ENCODE measurements around the gene CMIP.

Gene CMIP

DNA sequence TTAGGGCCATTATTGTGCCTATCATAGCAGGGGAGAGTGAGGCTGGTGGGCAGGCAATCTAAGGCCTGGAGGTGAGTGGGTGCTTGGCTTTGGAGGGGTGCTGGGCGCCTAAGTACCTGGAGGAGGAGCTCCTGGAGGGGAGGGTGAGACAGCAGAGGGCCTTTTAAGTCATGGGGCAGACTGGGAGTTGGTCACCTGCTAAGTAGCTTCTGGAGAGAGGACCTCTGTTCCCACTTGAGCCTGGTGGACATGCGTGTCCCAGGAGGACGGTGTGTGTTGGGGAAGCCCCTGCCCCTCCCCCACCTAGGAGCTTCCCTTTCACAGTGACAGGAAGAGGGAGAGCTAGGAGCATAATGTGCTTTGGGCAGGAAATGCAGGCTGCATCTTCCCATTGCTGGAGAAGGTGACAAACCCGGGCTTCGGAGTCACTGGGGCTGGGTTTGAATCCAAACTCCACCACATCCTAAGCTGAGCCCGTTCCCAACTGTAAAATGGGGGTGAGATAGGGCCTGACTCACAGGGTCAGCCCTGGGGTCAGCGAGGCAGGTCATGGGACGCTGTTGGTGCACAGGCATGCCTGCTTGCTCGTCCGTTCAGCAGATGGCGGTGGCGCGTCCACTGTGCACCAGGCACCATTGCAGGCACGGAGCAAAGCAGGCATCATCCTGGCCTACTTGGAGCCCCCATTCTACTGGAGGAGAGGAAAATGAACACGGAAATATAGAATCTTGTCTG is 37.9 kb downstream of the CMIP start:
- no peak for DNase-seq

DNA sequence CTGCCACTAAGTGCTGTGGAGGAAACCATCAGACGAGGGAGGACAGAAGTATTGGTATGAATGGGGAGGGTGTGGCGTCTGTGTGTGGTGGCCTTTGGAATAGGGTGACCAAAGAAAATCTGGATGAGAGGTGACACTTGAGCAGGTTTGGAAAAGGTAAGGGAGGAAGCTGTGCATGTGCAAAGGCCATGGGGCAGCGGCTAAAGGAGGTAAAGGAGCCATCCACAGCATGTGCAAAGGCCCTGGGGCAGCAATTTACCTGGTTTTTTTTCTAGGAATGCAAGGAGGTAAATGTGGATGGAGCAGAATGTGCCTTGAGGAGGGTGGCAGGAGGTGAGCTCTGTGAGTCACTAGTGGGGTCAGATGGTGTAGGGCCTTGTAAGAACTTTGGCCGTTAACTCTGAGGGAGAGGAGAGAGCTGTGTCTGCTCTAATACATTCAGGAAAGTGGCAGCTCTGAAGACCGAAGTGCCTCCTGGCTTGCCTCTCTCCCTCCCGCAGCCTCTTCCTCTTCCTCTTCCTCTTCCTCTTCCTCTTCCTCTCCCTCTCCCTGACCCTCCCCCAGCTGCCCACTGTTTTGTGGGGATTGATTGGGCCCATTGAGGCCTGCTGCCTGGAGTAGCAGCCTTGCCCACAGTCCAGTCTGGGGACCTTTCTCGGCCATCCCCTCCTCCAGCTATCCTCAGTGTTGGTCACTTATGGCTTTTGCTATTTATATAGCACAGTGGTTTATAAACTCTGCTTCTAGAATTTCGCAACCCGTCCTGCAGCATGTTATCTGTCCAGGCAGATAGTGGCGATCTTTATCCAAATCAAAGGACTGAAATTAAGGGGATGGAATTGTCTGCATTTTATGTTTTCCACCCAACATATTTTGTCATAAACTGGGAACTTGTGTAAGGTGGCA is 38.7 kb downstream of the CMIP start:
- DNase-seq: no peak

GRCh38 chr16:81483970-81484595 is 39.5 kb downstream of the CMIP start:
- DNase-seq: no peak

GRCh38 chr16:81484908-81485624 is 40.5 kb downstream of the CMIP start:
- no peak for DNase-seq

DNA sequence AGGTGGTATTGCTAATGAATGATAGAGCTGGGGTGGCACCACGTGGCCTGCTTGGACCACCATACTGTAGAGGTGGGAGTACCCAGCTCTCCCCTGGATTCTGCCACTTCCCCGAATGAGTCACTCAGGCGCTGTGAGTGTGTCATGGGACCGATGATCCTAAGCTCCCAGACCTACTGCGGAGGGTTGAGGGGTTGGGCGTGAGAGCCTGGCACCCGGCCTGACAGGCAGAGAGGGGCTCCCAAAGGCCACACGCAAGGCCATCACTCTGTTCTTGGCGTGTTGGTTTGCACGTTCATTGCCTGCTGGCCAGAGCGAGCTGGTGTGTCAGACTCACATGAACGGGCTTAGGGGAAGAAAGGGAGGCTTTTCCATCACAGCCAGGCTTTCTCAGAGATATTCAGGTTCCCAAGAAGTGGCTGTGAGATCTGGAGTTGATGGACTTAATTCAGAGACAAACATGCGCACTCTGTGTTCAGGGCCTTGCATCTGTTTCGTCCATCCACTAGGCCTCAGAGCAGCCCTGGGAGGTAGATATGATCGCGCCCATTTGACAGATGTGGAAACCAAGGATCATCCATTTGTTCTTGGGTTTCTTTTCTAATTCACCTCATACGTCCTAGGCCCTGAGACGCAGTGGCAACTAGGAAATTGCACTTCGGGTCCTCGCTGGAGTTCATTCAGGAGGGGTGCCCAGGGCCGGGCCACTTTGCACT is 41.4 kb downstream of the CMIP start:
- DNase-seq: no peak

DNA sequence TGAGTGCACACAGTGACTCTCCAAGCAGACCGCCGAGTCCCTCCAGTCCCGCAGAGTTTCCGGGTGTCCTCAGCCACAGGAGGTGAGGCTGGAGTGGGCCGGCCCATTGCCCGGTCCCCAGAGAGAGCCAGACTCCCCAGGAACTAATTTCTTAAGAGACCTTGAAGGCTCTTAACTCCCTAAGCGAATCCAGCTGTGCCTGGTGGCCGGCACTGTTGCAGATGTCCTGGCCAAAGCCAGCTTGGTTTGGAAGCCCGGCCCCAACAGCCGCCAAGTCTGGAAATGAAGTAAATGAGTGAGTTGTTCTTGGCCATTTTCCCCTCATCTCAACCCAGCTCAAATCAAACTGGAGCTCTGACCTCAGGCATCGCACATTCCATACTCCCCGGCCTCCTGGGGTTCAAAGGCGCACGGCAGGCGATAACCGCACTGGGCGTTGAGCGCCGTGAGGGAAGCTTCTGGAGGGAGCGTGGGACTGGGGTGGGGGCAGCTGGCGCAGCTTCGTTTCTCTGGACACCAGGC is 42.0 kb downstream of the CMIP start:
- no peak for DNase-seq

DNA sequence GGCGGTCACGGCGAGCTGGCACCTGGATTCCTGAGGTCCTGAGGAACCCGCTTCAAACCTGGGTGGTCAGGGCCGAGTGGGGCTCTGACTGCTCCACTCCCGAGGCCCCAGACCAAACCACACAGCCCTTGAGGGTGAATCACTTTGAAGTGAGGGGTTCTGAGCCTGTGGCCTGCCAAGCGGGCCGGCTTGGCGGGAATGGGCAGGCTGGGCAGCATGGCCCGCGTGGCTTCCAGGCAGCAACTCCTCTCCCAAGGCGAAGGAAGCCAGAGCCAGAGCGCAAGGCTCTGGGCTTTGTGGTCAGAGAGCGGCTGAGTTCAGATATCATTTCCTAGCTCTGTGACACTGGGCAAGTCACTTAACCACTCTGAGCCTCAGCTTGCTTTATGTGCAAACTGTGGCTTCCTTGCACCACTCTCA is 42.7 kb downstream of the CMIP start:
- no peak for DNase-seq

DNA sequence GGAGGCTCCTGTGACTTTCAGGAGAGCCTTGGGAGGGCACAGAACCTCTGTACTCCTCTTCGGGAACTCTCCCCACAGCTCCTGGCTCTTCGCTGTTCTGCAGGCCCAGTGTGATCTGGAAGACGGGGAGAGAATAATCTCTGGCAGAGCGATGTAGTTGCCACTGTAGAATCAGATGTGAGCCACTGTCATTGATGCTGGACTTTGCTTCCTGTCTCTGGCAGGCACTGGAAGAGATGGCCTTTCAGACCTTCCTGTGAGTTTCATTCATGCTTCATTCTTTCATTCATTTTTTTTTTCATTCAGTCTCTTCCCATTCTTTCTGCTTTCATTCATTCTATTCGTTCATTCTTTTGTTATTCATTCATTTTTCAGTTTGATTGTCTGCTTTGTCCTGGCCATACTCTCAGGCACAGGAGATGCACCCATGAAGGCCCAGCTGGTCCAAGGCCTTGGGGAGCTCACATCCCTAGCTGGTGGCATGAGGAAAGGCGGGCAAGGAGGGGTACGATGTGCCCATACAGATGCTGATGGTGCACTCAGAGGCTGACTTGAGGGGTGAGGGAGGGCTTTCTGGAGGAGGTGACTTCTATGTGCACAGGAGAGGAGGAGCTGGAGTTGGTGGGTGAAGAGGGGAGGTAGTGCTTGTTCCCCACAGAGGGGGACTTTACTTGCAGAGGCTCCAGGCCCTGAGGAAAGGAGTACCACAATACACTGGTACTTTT is 44.2 kb downstream of the CMIP start:
- no peak for DNase-seq

DNA sequence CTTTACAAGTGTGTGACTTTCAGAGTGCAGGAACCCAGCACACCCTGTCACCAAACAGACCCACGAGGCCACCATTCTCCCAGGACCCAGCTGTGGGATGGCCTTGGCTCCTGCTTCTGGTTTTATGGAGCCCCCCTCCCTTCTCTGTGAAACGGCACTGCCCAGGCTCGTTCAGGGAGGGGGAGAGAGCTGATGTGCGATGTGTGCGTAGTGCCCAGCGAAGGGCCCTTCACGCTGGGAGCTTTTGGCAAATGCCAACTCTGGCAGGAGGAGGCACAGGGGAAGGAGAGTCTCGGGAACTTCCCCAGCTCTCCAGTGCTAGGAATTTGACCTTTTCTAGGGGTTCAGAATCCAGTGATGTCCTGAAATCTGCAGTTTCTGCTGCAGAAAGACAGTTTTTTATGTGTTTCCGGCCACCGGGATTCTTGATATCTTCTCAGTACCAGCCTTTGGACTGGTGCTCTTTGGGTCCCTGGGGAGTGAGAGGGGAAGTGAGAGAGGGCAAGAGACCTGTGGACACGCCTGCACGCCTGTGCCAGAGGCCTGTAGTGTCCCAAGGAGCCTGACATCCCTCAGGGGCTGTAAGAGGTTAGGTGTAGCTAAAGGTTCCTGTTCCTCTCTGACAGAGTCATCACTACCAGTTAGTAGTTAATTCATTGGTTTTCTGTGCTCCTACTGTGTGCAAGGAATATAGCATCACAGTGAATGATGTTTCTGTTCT is 45.1 kb downstream of the CMIP start:
- DNase-seq: no peak

- no peak for DNase-seq
Measured at GRCh38 chr16:81491541-81492188, 47.1 kb downstream of the CMIP start.

DNA sequence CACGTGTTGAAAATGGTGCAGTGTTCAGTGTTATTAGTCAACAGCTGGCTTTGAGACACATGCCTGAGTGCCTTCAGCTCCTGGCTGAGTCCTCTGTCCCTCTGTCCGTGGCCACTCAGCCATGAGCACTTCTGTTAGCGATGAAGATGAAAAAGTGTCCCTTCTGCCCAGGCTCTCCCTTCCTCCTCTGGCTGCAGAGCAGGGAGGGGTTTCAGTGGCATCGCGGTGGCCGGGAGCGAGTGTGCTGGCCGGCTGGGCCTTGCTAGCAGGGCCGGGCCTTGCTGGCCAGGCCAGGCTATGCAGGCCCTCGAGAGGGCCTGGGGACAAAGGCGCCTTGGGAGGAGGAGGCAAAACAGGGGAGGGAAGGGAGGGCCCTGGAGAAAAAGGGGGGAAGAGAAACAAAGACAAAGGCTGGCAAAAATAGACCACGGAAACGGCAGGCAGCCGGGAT is 47.7 kb downstream of the CMIP start:
- no peak for DNase-seq

DNA sequence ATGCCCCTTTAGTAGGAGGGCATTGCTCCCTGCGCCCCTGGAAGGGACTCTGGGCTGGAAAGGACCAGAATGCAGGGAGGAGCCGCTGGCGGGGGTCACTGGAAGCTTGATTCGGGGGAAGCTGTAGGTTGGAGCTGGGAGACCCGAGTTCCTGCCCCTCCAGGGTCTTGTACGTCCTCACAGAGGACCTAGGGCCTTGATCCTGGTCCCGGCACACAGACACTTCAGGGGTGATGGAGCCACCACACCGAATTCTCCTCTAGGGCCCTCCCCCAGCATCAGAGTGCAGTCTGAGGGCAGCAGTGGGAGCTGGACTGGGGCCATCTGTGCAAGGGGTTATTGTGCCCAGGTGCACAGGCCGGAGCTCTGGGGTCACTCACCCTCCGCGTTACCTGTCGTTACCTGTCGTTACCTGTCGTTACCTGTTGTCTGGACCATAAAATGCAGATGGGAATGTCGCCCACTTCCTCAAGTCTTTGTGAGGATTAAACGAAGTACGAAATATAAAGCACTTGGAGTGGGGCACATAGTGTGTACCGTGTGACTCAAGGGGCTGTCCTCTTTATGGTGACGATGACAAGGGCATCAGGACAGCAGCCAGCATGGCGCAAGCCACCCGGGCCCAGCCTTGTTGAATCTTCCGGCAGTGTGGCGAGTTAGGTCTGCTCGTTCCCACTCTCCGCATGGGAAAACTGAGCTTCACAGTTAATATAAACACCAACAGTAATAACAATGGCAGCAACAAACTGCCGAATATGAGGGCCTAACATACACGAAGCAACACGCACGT is 48.6 kb downstream of the CMIP start:
- no peak for DNase-seq

GRCh38 chr16:81493755-81494433 is 49.3 kb downstream of the CMIP start:
- no peak for DNase-seq

GRCh38 chr16:81494434-81494806 is 49.8 kb downstream of the CMIP start:
- no peak for DNase-seq

DNA sequence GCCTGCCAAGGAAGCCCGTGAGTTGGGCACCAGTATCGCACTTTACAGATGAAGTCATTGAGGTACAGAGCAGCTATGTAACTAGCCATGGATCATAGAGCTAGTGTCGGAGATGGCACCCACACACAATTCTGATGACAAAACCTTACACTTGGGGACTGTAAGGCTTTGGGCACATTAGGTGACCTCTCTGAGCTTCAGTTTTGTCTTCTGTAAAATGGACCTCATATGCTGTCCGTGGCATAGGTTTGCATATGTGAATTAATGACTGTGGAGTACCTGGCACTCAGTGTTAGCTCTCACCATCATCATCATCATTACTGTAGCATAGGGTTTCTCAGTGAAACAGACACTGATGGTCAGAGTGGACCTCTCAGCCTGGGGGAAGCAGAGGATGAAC is 50.3 kb downstream of the CMIP start:
- no peak for DNase-seq

DNA sequence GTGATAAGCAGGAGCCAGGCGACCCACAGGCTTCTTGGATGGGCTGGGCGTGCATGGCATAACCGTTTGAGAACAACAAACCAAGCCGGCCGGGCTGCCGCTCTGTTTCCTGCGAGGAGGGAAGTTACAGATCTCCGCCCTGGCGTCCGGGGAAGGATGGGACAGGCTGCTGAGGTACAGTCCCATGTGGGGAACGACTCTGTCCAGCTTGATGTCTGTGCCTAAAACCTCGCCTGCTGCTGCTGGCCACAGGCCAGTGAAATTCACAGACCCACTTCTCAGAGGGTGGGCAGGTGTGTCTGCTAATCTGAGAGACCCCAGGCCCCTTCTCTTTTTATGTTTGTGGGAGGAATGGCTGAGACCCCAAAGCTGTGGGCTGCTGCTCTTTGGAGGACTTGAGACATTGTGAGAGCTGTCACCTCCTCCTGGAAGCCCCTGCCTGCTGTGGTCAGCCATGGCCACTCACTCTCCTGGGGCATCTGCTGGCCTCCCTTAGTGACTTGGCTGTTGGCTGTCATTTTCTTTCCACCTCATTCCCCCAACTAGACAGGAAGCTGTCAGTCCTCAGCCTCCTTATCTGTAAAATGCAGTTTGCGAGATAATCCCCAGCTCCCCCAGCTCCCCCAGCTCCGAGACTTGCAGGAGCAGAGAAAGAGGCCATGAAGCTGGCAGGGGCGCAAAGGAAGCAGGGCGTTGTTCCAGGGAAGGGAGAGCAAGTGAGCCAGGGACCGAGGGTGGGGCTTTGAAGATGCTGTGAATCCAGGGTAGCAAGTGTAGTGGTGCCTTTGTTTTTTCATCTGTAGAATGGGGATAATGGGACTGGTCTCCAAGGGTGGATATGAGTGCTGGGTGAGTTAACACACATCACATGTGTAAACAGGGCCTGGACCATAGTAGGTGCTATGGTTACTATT is 51.0 kb downstream of the CMIP start:
- no peak for DNase-seq

DNA sequence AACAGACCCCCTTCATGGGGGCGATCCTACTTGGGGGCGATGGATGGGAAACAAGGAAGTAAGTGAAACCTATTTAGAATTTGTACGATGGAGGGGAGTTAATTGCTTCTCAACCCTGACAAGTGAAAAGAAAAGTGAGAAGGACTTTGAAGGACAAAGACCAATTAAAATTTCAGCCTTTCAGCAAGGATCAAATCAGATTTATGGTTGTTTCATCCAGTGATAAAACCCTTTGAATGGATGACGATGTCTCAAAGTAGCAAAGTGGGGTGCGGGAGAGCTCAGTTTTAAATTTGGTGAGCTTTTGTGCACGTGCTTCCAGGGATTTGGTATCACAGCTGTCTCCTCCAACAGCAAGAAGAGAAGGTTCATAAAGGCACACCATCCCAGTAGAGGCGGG is 51.7 kb downstream of the CMIP start:
- DNase-seq: no peak

DNA sequence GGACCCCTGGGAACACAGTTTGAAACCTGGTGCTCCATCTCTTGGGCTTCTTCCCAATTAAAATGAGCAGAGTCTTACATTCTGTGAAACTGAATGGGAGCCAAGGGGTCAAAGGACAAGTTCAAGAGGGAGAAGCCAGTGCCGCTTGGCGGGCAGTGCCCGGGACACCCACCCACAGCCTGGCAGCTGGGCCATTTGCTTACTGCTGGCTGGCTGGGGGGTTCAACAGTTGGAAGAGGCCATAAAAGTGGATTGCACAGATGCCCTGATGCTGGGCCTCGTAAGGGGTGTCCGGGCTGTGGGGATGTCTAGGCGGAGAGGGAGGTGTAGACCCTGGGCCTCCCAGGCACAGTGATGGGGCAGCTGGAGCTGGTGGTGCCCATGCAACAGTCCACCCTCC is 52.1 kb downstream of the CMIP start:
- no peak for DNase-seq

All from NCI-H1694 (cell line).